BE2C (cell line): ENCODE results near the gene ETNK2.

Experiments used
- DNase-seq: peaks from one replicate; pipeline ENCODE4 v3.0.0-alpha.2; 2020
- H3K27me3 ChIP-seq: fragments of 250-450 bp; sonication (Bioruptor Pico); 2 replicates; pipeline ENCODE4 v1.5.1; 2020; ENCODE audit warnings: mild to moderate bottlenecking
- H3K36me3 ChIP-seq: fragments of 250-450 bp; sonication (Bioruptor Pico); 2 replicates; pipeline ENCODE4 v1.5.1; 2020; ENCODE audit warnings: mild to moderate bottlenecking
- H3K4me1 ChIP-seq: fragments of 250-450 bp; sonication (Bioruptor Pico); 2 replicates; pipeline ENCODE4 v1.5.1; 2020
- H3K4me3 ChIP-seq: 2 replicates; pipeline ENCODE4 v1.5.1; 2011; ENCODE audit warnings: low read depth, low read length
- H3K9me3 ChIP-seq: fragments of 250-450 bp; sonication (Bioruptor Pico); 2 replicates; pipeline ENCODE4 v1.5.1; 2020
- TF ChIP-seq, protein P1 (sequence below): IDR thresholded peaks from 2 replicates; pipeline ENCODE4 v1.5.1; 2012; ENCODE audit warnings: mild to moderate bottlenecking, low read depth, low read length

ETNK2 gene

DNA sequence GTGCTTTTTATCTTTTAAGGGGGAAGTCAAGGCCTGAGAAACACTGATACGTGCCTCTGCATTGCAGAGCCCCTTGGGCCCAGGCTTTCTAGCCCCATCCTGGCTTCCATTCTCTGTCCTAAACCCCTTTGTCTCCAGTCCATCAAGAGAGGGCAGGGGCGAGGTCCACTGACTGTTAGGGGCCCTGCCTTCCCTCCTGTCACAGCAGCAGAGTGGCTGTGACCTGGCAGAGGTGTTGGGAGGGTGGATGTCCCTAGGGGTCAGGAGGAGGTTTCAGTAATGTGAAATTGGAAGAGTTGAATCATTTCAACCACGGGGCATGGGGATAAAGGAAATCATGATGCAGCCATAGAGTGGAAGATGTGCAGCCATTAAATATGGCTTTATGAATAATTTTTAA, 54.9 kb downstream of the ETNK2 start:
- H3K4me3 ChIP-seq: no peak overlapping the region
- TF ChIP-seq, protein P1, sequence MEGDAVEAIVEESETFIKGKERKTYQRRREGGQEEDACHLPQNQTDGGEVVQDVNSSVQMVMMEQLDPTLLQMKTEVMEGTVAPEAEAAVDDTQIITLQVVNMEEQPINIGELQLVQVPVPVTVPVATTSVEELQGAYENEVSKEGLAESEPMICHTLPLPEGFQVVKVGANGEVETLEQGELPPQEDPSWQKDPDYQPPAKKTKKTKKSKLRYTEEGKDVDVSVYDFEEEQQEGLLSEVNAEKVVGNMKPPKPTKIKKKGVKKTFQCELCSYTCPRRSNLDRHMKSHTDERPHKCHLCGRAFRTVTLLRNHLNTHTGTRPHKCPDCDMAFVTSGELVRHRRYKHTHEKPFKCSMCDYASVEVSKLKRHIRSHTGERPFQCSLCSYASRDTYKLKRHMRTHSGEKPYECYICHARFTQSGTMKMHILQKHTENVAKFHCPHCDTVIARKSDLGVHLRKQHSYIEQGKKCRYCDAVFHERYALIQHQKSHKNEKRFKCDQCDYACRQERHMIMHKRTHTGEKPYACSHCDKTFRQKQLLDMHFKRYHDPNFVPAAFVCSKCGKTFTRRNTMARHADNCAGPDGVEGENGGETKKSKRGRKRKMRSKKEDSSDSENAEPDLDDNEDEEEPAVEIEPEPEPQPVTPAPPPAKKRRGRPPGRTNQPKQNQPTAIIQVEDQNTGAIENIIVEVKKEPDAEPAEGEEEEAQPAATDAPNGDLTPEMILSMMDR: no peak
- H3K36me3 ChIP-seq: no peaks in the 10 kb centered on the region
- no peaks in the 10 kb centered on the region for H3K27me3 ChIP-seq
- no peaks in the 10 kb centered on the region for H3K4me1 ChIP-seq
- DNase-seq: no peak
- H3K9me3 ChIP-seq: no peaks in the 10 kb centered on the region

DNA sequence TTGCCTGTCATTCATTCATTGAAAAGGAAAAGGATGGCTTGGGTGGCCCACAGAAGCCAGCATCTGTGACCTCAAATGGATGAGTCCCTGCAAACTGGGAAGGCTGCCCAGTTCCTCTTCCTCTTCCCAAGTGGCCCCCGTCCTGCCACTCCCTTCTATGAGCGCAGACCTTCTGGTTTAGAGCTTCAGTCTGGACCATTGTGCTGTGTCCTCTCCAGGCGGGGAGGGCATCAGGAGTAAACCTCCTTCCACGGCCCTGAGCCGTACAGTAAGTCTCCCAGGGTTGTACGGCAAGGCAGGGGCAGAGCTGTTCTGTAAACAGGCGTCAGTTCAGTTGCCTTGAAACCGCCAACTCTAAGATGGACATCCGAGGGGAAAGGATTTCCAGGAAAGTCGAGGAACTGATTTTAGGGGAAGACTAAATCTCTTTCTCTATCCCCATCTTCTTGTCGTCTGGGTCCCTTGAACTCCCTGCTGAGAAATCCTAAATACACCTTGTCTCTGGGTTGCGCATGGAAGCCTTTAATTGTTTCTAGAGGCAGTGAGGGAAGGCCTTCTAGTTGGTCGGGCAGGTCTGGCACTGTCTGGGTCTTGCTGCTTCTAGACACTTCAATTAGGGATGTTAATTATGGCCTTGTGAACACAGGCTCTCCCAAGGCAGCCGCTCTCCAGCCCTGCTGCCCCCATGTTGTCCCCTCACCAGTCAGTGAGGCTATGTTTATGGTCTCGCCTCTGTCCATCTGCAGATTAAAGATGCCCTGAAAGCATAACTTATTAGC, 56.8 kb downstream of the ETNK2 start:
- no peaks in the 10 kb centered on the region for H3K4me1 ChIP-seq
- H3K36me3 ChIP-seq: no peaks in the 10 kb centered on the region
- no peaks in the 10 kb centered on the region for H3K27me3 ChIP-seq
- H3K4me3 ChIP-seq: no peak overlapping the region
- no peak for DNase-seq
- no peaks in the 10 kb centered on the region for H3K9me3 ChIP-seq
- TF ChIP-seq, protein P1: no peak

DNA sequence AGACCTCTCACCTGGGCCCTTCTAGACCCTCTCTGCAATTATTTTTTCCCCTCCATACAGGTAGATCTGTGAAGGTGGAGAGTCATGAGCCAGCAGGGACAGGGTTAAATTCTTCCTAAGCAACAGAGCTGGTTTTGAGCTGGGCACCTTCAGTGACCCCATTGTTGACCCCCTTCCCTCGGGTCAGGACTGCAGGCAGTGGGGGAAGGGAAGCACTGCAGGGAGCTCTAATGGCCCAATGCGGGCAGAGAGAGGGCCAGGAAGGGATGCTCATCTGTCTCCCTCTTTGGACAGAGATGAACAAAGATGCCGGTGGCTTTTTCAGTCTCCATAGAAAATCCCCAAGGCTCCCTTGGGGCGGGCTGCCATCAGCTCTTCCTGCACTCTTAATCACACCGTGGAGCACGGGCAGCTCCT, 57.5 kb downstream of the ETNK2 start:
- TF ChIP-seq, protein P1: no peak
- Histone ChIP-seq H3K4me3 (no peak overlapping the region), H3K9me3 (no peaks in the 10 kb centered on the region), H3K36me3 (no peaks in the 10 kb centered on the region), H3K27me3 (no peaks in the 10 kb centered on the region), H3K4me1 (no peaks in the 10 kb centered on the region)
- DNase-seq: no peak

DNA sequence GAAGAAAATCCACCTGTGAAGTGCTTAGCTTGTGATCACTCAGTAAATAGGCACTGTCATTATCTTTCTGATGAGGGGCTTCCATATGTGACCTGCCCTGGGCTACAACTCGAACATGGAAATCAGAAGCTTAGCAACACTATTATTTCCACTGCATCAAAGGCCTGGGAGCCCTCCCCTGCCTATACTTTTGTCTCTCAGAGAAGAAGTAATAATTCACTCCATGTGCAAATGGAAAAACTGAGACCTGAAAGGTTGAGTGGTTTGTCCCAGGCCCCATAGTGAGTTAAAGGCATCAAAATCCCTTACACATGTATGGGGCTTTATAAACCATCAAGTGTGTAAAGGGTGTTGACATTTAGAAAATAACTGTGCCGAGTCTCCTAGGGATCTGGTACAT, 58.1 kb downstream of the ETNK2 start:
- Histone ChIP-seq H3K4me1 (no peaks in the 10 kb centered on the region), H3K36me3 (no peaks in the 10 kb centered on the region), H3K9me3 (no peaks in the 10 kb centered on the region), H3K27me3 (no peaks in the 10 kb centered on the region), H3K4me3 (no peak overlapping the region)
- no peak for DNase-seq
- TF ChIP-seq, protein P1: no peak

DNA sequence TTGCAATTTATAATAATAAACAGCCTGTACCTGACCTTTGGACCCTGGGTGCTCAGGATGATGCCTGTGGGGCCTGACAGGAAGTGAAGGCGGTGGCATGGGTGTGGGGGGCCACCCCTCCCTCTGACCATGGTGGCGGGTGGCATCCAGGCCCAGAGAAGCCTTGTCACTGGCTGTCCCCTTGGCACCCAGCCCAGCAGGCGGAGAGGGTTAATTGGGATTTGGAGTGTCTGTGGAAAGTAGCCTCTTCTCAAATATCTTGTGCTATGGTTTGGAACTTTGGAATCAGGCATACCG, 58.5 kb downstream of the ETNK2 start:
- TF ChIP-seq, protein P1: no peak
- no peaks in the 10 kb centered on the region for H3K27me3 ChIP-seq
- H3K9me3 ChIP-seq: no peaks in the 10 kb centered on the region
- no peaks in the 10 kb centered on the region for H3K4me1 ChIP-seq
- H3K36me3 ChIP-seq: no peaks in the 10 kb centered on the region
- no peak overlapping the region for H3K4me3 ChIP-seq
- peak; percentile 32 for DNase-seq

DNA sequence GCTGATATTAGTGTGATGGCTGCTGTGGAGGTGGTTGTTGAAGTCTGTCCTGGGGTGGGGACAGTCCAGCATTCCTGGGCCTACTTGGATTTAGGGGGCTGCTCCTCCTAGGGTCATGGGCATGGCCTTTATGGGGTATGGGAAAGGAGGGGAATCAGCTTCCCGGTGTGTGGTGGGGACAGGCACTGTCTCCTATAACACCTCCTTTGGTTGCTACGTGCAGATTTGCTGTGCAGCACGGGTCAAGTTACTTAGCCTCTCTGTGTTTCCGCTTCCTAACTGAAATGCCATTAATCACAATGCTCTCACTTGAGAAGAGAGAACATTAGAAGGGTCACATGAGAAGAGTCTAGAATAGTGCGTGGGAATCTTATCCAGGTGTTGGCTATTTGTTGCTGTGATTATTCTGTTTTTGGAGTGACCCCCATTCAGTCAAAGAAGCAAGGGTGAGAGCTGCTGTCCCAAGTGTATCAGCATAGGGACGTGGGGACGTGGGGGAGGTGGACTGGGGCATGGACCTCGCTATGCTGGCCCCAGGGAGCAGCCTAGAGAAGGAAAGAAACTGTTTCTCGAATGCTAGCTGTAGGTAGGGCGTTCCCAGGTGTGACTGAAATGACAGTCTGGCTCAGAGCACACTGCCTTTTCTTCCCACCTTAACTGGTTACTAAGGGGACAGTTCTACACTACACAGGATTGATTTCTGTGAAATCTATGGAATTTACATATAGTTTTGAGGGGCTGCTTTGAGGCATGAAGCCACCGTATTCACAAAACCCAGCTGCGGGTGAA, 59.0 kb downstream of the ETNK2 start:
- Histone ChIP-seq H3K4me1 (no peaks in the 10 kb centered on the region), H3K9me3 (no peaks in the 10 kb centered on the region), H3K4me3 (no peak overlapping the region), H3K27me3 (no peaks in the 10 kb centered on the region), H3K36me3 (no peaks in the 10 kb centered on the region)
- TF ChIP-seq, protein P1: no peak
- no peak for DNase-seq
